Measurements from ENCODE around the gene CTSF. TPM values are rescaled to one million over a fixed set of nuclear protein-coding genes. Genes with fewer than 3 reads are reported as not detected.

The CTSF gene
- total RNA-seq, 1 experiment from 2014 or later, result 28.7 TPM

- TF ChIP-seq, protein P1, sequence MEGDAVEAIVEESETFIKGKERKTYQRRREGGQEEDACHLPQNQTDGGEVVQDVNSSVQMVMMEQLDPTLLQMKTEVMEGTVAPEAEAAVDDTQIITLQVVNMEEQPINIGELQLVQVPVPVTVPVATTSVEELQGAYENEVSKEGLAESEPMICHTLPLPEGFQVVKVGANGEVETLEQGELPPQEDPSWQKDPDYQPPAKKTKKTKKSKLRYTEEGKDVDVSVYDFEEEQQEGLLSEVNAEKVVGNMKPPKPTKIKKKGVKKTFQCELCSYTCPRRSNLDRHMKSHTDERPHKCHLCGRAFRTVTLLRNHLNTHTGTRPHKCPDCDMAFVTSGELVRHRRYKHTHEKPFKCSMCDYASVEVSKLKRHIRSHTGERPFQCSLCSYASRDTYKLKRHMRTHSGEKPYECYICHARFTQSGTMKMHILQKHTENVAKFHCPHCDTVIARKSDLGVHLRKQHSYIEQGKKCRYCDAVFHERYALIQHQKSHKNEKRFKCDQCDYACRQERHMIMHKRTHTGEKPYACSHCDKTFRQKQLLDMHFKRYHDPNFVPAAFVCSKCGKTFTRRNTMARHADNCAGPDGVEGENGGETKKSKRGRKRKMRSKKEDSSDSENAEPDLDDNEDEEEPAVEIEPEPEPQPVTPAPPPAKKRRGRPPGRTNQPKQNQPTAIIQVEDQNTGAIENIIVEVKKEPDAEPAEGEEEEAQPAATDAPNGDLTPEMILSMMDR (IDR thresholded peaks at IDR 0.05), result no peak
- TF ChIP-seq SIN3A (IDR thresholded peaks at IDR 0.05; ENCODE audit: borderline replicate concordance, insufficient read depth, low read depth, low read length), result no peak
- TF ChIP-seq POLR2AphosphoS5 (IDR thresholded peaks at IDR 0.05; ENCODE audit: low read depth, low read length), result no peak
- TF ChIP-seq, protein P2, sequence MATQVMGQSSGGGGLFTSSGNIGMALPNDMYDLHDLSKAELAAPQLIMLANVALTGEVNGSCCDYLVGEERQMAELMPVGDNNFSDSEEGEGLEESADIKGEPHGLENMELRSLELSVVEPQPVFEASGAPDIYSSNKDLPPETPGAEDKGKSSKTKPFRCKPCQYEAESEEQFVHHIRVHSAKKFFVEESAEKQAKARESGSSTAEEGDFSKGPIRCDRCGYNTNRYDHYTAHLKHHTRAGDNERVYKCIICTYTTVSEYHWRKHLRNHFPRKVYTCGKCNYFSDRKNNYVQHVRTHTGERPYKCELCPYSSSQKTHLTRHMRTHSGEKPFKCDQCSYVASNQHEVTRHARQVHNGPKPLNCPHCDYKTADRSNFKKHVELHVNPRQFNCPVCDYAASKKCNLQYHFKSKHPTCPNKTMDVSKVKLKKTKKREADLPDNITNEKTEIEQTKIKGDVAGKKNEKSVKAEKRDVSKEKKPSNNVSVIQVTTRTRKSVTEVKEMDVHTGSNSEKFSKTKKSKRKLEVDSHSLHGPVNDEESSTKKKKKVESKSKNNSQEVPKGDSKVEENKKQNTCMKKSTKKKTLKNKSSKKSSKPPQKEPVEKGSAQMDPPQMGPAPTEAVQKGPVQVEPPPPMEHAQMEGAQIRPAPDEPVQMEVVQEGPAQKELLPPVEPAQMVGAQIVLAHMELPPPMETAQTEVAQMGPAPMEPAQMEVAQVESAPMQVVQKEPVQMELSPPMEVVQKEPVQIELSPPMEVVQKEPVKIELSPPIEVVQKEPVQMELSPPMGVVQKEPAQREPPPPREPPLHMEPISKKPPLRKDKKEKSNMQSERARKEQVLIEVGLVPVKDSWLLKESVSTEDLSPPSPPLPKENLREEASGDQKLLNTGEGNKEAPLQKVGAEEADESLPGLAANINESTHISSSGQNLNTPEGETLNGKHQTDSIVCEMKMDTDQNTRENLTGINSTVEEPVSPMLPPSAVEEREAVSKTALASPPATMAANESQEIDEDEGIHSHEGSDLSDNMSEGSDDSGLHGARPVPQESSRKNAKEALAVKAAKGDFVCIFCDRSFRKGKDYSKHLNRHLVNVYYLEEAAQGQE (IDR thresholded peaks at IDR 0.05; ENCODE audit: insufficient read depth in 1 of 2, low read depth in 2 of 2, low read length in 1 of 2), result no peak
- TF ChIP-seq TCF7L2 (IDR thresholded peaks at IDR 0.05; ENCODE audit: low read depth, low read length), result no peak
- no peaks in the 10 kb centered on the region for H3K27me3 ChIP-seq (ENCODE audit: control insufficient read depth, insufficient read depth, low read length)
- H3K4me3 ChIP-seq (ENCODE audit: low read depth in 2 of 2, low read length in 2 of 2), result no peak overlapping the region
- ChIA-PET CTCF (no interaction called here), POLR2A (interaction anchor here (1.2 kb wide), 1 partner anchor 26 kb away, joined by 5 read pairs; no protein-coding TSS in a partner anchor)
- in situ Hi-C loops (cut with HindIII; ENCODE audit: low pct_unique_long_range_greater_than_20kb, low sequenced_read_pairs), result no loop called here
- H3K9me3 ChIP-seq (ENCODE audit: control insufficient read depth, insufficient read depth, low read depth, low read length), result no peaks in the 10 kb centered on the region; the same call in 1 of the 2 replicates
- H3K27ac ChIP-seq (ENCODE audit: low read length), result no peak overlapping the region
- intact Hi-C loops (cut with micrococcal nuclease; ENCODE audit: unreplicated experiment), result no loop called here
- DNase-seq (ENCODE audit: low read depth, low spot score) (no peak), ATAC-seq (no peak)
- H3K36me3 ChIP-seq (ENCODE audit: control insufficient read depth, insufficient read depth, low read length), result no peaks in the 10 kb centered on the region; the same call in 1 of the 2 replicates
- no TSS peak for BruUV-seq (replicated peaks)
- H3K4me1 ChIP-seq (ENCODE audit: control insufficient read depth, insufficient read depth, low read length), result peaks cover 8% of the 10 kb centered on the region
These were observed 27.0 kb upstream of the CTSF start for GRCh38 chr11:66595245-66595904.

DNA sequence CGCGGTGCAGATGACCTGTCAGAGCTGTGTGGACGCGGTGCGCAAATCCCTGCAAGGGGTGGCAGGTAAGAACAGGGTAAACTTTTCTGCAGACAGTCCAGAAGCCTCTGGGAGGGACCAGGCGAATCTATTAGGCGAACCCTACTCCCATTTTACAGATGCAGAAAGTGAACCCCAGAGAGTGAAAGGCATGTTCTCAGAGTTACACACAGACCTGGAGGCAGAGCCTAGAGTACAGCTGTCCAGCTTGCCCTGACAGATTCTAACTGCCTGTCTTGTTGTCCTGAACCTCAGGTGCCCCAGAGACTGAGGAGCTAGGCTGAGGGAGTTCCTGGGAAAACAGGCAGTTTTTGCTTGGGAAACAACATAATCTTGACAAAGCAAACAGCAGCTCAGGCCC lies 25.2 kb upstream of the CTSF start:
- Histone ChIP-seq H3K4me3 (ENCODE audit: low read depth in 2 of 2, low read length in 2 of 2) (peak overlapping the region; percentile 88 to 95), H3K27me3 (ENCODE audit: control insufficient read depth, insufficient read depth, low read length) (no peaks in the 10 kb centered on the region), H3K27ac (ENCODE audit: low read length) (peak overlapping the region; percentile 96), H3K9me3 (ENCODE audit: control insufficient read depth, insufficient read depth, low read depth, low read length) (no peaks in the 10 kb centered on the region; the same call in 1 of the 2 replicates), H3K4me1 (ENCODE audit: control insufficient read depth, insufficient read depth, low read length) (peaks cover 8% of the 10 kb centered on the region), H3K36me3 (ENCODE audit: control insufficient read depth, insufficient read depth, low read length) (no peaks in the 10 kb centered on the region)
- ATAC-seq, result no peak
- ChIA-PET POLR2A (no interaction called here), CTCF (interaction anchor here (0.7 kb wide), 1 partner anchor 241 kb away, joined by 3 read pairs; no protein-coding TSS in a partner anchor)
- TF ChIP-seq, protein P1 (IDR thresholded peaks at IDR 0.05), result no peak
- TF ChIP-seq SIN3A (IDR thresholded peaks at IDR 0.05; ENCODE audit: borderline replicate concordance, insufficient read depth, low read depth, low read length) (no peak), TCF7L2 (IDR thresholded peaks at IDR 0.05; ENCODE audit: low read depth, low read length) (no peak), POLR2AphosphoS5 (IDR thresholded peaks at IDR 0.05; ENCODE audit: low read depth, low read length) (no peak)
- TF ChIP-seq, protein P2 (IDR thresholded peaks at IDR 0.05; ENCODE audit: insufficient read depth in 1 of 2, low read depth in 2 of 2, low read length in 1 of 2), result no peak
- no peak for DNase-seq (ENCODE audit: low read depth, low spot score)
- in situ Hi-C loops (cut with HindIII; ENCODE audit: low pct_unique_long_range_greater_than_20kb, low sequenced_read_pairs), result no loop called here
- no TSS peak for BruUV-seq (replicated peaks)
- intact Hi-C loops (cut with micrococcal nuclease; ENCODE audit: unreplicated experiment), result no loop called here

Data from Panc1 (cell line).